DMS53 treated with DMSO at 0.1 percent for 48 hours (cell line): ENCODE measurements around the gene PKD2.

Source experiments
- DNase-seq: peaks from one replicate; lab custom pipeline; 2025; ENCODE audit not compliant: unreplicated experiment; lab: John Stamatoyannopoulos, UW

PKD2 gene

GRCh38 chr4:88007304-88008121 is at the start of gene PKD2:
TSS of gene PKD2 (plus strand) at chr4:88007635. CDS start at chr4:88007734, 99 bp downstream.
- DNase-seq: peak; percentile 11

GRCh38 chr4:87961993-87962392 is 45.4 kb upstream of the PKD2 start:
- DNase-seq: peak; percentile 5

- no peak for DNase-seq
Observed at GRCh38 chr4:87962398-87963146, 44.9 kb upstream of the PKD2 start.

GRCh38 chr4:87965501-87965975 is 41.9 kb upstream of the PKD2 start:
- DNase-seq: no peak

GRCh38 chr4:87966095-87966496 is 41.3 kb upstream of the PKD2 start:
- DNase-seq: no peak

GRCh38 chr4:87967193-87967592 is 40.2 kb upstream of the PKD2 start:
- DNase-seq: no peak

- DNase-seq: no peak
Observed at GRCh38 chr4:87970121-87970520, 37.3 kb upstream of the PKD2 start.

- DNase-seq: no peak
Observed at GRCh38 chr4:87971866-87972265, 35.6 kb upstream of the PKD2 start.

GRCh38 chr4:87973283-87974169 is 33.9 kb upstream of the PKD2 start:
- DNase-seq: peak; percentile 33

GRCh38 chr4:87974856-87975462 is 32.5 kb upstream of the PKD2 start:
- DNase-seq: no peak

GRCh38 chr4:87975466-87975865 is 32.0 kb upstream of the PKD2 start, which contains the start of gene SPP1:
TSS of gene SPP1 (plus strand) at chr4:87975714. CDS start at chr4:87976896, 1,182 bp downstream.
- DNase-seq: no peak

- DNase-seq: no peak
Observed at GRCh38 chr4:87977521-87978278, 29.7 kb upstream of the PKD2 start.

GRCh38 chr4:87978681-87979080 is 28.8 kb upstream of the PKD2 start:
- no peak for DNase-seq

- DNase-seq: no peak
Observed at GRCh38 chr4:87979810-87980209, 27.6 kb upstream of the PKD2 start.

- DNase-seq: no peak
Observed at GRCh38 chr4:87981486-87981885, 25.9 kb upstream of the PKD2 start.

GRCh38 chr4:87982036-87982435 is 25.4 kb upstream of the PKD2 start:
- no peak for DNase-seq

- no peak for DNase-seq
Observed at GRCh38 chr4:87982446-87983010, 24.9 kb upstream of the PKD2 start.

GRCh38 chr4:87983996-87984395 is 23.4 kb upstream of the PKD2 start:
- DNase-seq: no peak

- DNase-seq: peak; percentile 45
Observed at GRCh38 chr4:87985097-87985886, 22.1 kb upstream of the PKD2 start.
